ENCODE measurements around the gene ADPRHL1.
"Not testable (repeated sequence)": the region's sequence is repeated elsewhere in the genome, so short reads cannot be mapped to it uniquely, and the experiment has no call there.

Gene ADPRHL1

GRCh38 chr13:113387396-113387795 is 65.9 kb downstream of the ADPRHL1 start:
- in situ Hi-C loops (cut with HindIII; ENCODE audit: low sequenced_read_pairs) = no loop called here

- in situ Hi-C loops (cut with HindIII; ENCODE audit: low sequenced_read_pairs) = no loop called here
These were observed 70.2 kb downstream of the ADPRHL1 start for GRCh38 chr13:113383089-113383488.

DNA sequence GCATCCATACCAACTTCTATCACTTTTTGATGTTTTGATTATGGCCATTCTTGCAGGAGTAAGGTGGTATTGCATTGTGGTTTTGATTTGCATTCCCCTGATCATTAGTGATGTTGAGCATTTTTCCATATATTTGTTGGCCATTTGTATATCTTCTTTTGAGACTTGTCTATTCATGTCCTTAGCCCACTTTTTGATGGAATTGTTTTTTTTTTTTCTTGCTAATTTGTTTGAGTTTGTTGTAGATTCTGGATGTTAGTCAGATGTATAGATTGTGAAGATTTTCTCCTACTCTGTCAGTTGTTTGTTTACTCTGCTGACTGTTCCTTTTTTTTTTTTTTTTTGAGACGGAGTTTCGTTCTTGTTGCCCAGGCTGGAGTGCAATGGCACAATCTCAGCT is 70.7 kb downstream of the ADPRHL1 start:
- in situ Hi-C loops (cut with HindIII; ENCODE audit: low sequenced_read_pairs) = not testable (repeated sequence)

- in situ Hi-C loops (cut with HindIII; ENCODE audit: low sequenced_read_pairs) = no loop called here
These were observed 74.5 kb downstream of the ADPRHL1 start for GRCh38 chr13:113378825-113379224.

DNA sequence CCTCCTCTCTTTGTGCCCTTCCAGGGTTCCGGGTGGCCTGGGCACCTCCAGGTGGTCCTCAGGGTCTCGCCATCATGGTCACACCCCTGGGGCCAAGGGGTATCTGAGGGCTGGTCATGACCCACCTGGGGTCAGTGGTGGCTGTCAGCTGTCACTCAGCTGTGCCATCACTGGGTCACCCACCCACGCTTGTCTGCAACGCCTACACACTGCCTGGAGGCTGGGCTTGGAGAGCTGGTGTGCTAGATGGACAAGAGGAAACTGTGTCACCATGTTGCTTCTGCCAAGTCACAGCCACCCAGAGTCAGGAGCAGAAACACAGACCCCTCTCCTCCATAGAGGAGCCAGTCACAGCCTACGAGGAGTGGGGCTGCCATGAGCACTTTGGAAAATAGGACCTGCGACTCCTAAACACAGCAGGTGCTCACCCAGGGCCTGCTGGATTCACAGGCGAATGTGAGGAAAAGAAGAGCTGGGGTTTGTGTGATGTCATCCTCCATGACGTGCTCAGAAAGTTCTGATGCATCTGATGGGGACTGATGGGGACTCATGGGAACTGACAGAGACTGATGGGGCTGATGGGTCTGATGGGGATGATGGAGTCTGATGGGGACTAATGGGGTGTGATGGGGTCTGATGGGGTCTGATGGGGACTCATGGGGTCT is 78.6 kb downstream of the ADPRHL1 start:
- in situ Hi-C loops (cut with HindIII; ENCODE audit: low sequenced_read_pairs) = no loop called here

DNA sequence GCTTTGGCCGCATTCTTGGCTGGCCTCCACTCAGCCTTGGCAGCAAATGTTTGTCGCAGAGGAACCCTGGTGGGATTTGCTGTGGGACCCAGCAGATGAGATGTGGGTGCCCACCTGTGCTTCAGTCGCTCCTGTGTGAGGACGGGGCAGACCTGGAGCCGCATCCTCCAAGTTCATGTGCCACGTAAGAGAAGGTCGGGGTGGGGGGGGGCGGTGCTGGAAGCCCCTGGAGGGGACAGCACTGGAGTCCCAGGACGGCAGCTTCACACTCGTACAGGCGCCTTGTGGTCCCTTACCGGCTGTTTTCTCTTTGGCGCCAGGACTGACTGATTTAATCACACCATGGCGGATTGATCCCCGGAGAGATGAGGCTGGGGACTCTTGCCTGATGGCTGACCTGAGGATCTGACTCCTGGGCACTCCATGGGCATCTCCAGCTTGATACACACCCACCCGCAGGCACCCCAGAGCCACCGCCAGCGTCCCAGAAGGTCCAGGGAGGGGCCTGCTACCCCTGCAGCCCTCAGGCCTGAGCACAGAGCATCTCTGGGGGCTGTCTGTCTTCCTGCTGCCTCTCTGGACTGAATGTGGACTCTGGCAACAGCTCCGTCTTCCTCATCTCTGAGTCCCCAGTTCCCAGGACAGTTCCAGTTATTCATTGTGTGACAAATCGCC is 79.3 kb downstream of the ADPRHL1 start:
- in situ Hi-C loops (cut with HindIII; ENCODE audit: low sequenced_read_pairs) = no loop called here

DNA sequence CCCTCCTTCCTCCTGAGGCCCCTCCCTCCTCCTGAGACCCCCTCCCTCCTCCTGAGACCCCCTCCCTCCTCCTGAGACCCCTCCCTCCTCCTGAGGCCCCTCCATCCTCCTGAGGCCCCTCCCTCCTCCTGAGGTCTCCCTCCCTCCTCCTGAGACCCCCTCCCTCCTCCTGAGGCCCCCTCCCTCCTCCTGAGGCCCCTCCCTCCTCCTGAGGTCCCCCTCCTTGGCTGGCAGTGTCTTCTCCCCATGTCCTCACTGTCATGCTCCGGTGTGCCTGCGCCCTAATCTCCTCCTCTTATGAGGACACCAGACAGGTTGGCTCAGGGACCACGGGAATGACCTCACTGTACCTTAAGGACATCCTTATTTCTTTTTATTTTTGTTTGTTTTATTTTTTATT is 81.6 kb downstream of the ADPRHL1 start:
- in situ Hi-C loops (cut with HindIII; ENCODE audit: low sequenced_read_pairs) = not testable (repeated sequence)

GRCh38 chr13:113371061-113371460 is 82.2 kb downstream of the ADPRHL1 start:
- in situ Hi-C loops (cut with HindIII; ENCODE audit: low sequenced_read_pairs) = no loop called here

GRCh38 chr13:113369881-113370280 is 83.4 kb downstream of the ADPRHL1 start:
- in situ Hi-C loops (cut with HindIII; ENCODE audit: low sequenced_read_pairs) = loop anchor here (5.0 kb wide), 1 partner anchor 43 kb away; no protein-coding TSS in a partner anchor

- in situ Hi-C loops (cut with HindIII; ENCODE audit: low sequenced_read_pairs) = loop anchor here (5.0 kb wide), 1 partner anchor 42 kb away; no protein-coding TSS in a partner anchor
These were observed 84.1 kb downstream of the ADPRHL1 start for GRCh38 chr13:113369189-113369588.

DNA sequence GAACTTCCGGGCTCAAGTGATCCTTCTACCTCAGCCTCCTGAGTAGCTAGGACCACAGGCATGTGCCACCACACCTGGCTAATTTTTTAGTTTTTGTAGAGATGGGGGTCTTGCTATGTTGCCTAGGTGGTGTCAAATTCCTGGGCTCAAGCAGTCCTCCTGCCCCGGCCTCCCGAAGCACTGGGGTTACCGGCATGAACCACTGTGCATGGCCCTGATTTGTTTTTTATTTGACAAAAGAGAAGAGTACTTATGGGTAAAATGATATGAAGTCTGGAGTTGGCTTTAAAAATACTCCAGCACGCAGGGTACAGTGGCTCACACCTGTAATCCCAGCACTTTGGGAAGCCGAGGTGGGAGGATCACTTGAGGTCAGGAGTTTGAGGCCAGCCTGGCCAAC is 84.9 kb downstream of the ADPRHL1 start:
- in situ Hi-C loops (cut with HindIII; ENCODE audit: low sequenced_read_pairs) = loop anchor here (5.0 kb wide), 1 partner anchor 41 kb away; no protein-coding TSS in a partner anchor

DNA sequence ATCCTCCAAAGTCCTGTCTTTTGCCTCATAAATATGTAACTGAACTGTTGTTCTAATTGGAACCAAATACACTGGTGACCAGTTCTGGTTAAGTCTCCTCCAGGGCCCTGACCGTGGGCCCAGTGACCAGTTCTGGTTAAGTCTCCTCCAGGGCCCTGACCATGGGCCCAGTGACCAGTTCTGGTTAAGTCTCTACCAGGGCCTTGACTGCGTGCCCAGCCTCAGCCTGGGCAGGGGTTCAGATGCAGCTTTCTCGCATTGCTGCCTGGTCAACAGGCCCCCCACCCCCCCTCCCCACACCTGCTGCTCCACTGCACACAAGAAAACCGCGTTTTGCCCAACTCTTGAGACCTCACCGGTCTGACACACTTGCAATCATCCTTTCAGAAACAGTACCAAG is 85.5 kb downstream of the ADPRHL1 start:
- in situ Hi-C loops (cut with HindIII; ENCODE audit: low sequenced_read_pairs) = loop anchor here (5.0 kb wide), 1 partner anchor 40 kb away; no protein-coding TSS in a partner anchor

- in situ Hi-C loops (cut with HindIII; ENCODE audit: low sequenced_read_pairs) = loop anchor here (5.0 kb wide), 1 partner anchor 40 kb away; no protein-coding TSS in a partner anchor
These were observed 86.2 kb downstream of the ADPRHL1 start for GRCh38 chr13:113367020-113367560.

DNA sequence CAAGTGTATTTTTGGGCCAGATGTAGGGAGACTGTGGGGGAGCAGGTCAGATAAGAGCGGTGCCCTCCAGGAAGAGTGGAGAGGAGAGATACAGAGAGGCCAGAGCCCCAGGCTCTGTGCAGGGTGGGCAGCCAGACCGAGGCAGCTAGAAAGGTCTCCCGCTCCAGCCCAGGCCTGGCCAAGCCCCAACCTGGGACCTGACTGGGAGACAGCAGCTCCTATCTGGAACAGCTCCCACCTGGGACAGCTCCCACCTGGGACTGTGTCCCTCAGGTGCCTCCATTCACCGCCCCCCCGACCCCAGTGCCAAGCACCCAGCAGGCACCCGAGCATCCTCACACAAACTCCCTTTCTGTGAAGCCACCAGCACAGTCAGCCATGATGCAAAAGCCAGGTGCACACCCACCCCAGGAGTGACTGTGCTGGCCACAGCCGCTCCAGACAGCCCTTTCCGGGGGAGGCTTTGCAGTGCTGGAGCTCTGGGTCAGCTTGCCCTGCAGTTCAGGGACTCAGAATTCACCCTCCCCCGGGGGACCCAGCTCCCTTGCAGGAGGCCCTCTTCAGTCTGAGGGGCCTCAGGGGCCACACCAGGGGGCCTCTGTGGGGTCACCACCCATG is 87.2 kb downstream of the ADPRHL1 start:
- in situ Hi-C loops (cut with HindIII; ENCODE audit: low sequenced_read_pairs) = loop anchor here (5.0 kb wide), 1 partner anchor 39 kb away; no protein-coding TSS in a partner anchor

- in situ Hi-C loops (cut with HindIII; ENCODE audit: low sequenced_read_pairs) = loop anchor here (5.0 kb wide), 1 partner anchor 38 kb away; no protein-coding TSS in a partner anchor
These were observed 87.7 kb downstream of the ADPRHL1 start for GRCh38 chr13:113365583-113365970.

DNA sequence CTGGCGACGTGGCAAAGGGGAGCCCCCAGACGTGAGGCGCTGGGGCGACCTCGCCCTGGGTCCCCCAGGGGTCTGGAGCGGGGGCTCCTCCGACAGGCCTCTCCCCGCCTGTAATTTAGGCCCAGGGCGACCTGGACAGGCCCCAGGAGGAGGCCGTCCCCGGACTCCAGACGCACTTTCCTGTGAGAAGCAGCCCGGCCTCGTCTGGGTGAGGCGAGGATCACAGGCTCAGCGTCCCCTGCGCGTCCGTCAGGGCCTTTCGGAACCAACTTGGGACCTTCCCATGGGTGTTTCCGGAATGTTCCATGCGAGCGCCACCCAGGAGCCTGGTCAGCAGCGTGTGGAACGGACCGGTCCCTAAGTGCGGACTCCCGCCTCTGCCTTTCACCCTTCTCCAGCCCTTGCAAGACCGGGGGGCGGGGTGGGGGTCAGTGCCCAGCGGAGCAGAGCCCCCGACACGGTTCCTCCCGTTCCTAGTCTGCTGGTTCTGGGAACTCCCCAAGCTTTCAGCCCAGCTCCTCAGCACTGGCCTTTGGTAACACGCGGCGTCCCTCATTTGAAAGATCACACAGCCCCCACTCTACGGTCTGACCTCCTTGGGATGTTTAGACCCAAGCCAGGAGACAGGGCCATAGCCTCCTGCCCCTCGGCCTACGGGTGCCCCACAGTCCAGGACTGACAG is 88.2 kb downstream of the ADPRHL1 start:
- in situ Hi-C loops (cut with HindIII; ENCODE audit: low sequenced_read_pairs) = loop anchor here (5.0 kb wide), 1 partner anchor 38 kb away; no protein-coding TSS in a partner anchor

GRCh38 chr13:113364311-113364889 is 88.9 kb downstream of the ADPRHL1 start:
- in situ Hi-C loops (cut with HindIII; ENCODE audit: low sequenced_read_pairs) = no loop called here

- in situ Hi-C loops (cut with HindIII; ENCODE audit: low sequenced_read_pairs) = no loop called here
These were observed 91.9 kb downstream of the ADPRHL1 start for GRCh38 chr13:113361406-113361805.

DNA sequence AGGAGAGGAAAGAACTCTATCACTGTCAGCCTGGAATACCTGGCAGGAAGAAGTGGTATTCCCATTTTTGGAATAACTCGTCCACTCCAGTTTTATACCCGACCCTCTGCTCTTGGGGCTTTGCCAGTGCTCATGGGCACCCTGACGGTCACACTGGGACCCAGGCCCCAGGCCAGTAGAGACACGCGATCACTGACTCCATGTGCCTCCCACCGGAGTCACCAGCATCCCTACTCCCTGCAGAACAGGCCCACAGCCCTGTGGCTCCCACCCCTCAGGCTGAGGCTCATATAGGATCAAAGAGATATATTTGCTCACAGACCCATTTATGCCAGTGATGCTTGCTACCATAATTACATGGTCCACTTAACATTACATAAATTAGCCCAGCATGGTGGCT is 92.8 kb downstream of the ADPRHL1 start:
- in situ Hi-C loops (cut with HindIII; ENCODE audit: low sequenced_read_pairs) = no loop called here

GRCh38 chr13:113359571-113359970 is 93.7 kb downstream of the ADPRHL1 start:
- in situ Hi-C loops (cut with HindIII; ENCODE audit: low sequenced_read_pairs) = no loop called here

Measured in endothelial cell of hepatic sinusoid (primary cell).